ENCODE measurements around the gene PKNOX2.

The PKNOX2 gene

DNA sequence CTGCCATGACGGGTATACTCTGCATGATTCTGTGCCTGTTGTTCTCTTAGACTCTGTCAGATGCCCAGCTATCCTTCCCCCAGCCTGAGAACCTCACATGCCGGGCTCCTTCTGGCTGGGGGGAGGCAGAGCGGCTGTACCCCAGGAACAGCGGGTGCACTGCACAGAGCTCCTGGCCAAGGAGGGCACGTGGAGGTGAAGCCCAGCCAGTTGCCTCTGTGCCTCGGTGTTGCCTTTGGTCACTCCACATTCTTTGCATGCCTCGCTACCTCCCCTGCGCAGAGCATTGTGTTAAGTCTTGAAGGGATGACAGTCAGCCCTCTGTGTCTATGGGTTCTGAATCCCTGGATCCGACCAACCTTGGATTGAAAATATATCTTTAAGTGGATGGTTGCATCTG lies 253.8 kb downstream of the PKNOX2 start:
- no peak for DNase-seq

DNA sequence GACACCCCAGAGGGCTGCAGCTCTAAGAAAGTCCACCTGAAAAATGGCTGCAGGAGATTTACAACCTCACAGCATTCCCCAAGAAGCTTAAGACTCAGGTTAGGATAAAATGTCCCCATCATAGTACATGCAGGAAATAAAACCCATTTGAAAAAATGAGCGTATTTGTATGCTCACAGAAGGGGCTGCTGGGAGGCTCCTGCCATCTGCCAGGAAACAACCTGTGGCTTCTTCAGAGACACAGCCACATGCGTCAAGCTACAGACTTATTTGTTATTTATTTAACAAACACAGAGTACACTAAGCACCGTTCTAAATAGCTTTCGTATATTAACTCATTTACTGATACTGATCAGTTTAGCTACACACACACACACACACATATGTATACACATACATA lies 258.1 kb downstream of the PKNOX2 start:
- no peak for DNase-seq

DNA sequence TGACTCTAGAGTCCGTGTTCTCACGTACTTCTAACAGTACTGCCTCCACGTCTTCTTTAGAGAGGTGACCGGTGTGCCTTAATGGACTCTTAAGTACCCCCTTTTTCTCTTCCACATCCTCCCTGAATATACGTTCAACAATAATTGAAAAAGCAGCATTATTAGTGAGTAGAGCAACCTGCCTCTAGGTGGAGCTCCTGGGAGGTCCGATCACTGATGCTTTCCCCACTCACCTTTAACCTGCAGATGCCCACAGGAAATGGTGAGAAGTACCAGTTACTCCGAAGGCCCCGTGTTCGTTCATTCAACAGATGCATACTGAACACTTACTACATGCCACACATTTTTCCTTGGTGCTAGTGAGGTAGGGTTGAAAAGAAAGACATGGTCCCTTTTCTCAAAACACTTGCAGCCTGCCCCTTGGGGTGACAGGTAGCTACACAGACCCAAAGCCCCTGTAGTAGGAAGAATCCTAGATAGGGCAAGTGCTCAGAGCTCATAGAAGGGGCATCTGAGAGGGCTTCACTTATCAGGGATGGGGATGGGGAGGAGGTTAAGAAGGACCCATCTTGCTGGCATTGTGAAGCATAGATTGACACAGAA lies 258.8 kb downstream of the PKNOX2 start:
- DNase-seq: no peak

DNA sequence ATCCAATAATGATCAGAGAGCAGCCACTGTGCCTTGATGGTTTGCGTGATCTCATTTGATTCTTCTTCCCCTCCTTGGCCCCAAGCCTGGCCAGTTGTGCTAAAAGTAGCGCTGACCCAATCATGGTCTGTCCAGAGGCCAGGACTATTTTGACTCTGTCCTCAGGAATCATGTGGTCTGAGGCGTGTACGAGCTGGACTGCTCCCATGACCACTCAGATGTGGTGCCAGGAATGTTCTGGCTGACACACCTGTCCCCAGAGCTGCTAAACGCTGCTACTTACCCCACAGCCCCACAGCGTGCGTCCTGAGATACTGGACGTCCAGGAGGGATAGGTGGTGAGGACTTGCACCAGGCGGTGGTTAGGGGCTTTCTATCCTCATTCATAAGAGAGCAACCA lies 261.1 kb downstream of the PKNOX2 start:
- no peak for DNase-seq

DNA sequence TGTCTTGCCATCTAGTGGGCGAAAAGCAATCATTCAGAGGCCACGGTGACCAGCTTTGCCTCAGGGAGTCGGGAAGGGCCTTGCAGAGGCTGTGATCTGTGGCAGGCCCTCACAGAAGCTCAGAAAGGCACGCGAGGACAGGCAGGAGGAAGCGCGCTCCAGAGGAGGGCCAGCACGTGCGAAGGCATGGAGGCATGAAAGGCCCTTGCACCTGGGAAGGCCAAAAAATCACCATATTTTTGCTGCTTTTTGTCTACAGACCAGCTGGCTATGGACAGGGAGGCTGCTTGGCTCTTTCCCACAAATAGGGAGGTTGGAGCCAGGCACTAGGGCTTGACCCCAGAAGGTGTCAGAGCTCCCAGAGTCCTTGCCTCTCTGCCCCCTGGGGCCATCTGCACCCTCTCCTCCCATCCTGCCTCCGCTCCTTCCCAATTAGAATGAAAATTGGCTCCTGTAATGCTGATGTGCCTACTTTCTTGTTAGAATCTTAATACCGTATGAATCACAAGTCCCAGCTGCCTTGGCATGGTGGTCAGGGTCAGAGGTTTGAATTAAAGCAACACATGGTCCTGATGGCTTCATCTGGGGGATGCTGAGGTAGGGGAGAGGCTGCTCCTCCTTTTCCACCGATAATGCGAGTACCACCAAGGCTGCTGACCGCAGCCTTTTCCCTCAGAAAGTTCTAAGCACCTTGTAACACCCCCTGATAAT lies 262.4 kb downstream of the PKNOX2 start:
- DNase-seq: no peak

DNA sequence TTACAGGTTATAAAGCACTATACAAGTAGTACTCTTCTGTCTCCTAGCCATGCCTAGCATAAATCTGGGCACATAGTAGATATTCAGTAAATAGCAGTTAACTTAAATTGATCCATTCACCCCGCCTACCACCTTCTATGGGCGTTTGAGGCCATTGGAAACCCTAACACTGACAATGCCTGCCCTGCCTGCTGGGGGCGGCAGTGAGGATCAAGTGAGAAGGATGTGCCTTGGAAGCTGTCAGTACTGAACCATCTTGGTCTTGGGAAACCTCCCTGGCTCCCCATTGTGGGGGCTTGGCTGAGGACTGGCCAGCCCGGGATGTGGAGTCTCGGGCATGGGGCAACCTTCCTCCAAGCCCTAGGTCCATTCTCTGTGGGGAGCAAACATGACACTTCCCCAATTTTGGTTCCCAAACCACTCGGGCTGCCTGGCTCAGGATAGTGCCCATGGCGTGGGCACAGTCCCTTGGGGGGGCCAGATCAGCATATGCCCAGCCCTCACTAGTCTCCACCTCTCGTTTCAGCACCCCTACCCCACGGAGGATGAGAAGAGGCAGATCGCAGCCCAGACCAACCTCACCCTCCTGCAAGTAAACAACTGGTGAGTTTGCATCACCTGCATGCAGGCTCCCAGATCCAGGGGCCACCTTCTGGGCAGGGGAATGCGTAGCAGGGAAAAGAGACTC lies 264.1 kb downstream of the PKNOX2 start:
- no peak for DNase-seq

DNA sequence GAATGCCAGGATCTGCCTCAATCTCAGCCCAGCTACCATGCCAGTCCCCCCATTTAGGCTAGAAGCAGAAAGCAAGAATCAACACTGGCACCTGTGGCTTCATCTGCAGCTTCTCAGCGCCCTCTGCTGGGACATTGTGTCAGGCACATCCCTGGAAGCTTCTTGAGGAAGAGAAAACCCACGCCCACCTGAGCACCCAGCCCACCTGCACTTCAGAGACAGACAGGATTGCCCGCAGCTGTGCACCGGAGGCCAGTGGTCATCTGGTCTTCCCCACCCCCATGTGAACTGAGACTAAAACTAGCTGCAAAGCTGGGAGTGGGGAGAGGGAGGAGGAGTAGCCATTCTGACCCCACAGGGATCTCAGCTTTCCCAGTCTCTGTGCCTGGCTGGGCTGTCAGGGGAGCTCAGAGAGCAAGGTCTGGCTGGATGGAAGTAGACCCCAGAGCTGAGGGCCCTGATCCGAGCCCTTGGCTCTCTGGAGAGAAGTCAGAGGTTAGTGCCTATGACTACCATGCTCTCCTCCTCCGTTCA lies 264.7 kb downstream of the PKNOX2 start:
- no peak for DNase-seq

DNA sequence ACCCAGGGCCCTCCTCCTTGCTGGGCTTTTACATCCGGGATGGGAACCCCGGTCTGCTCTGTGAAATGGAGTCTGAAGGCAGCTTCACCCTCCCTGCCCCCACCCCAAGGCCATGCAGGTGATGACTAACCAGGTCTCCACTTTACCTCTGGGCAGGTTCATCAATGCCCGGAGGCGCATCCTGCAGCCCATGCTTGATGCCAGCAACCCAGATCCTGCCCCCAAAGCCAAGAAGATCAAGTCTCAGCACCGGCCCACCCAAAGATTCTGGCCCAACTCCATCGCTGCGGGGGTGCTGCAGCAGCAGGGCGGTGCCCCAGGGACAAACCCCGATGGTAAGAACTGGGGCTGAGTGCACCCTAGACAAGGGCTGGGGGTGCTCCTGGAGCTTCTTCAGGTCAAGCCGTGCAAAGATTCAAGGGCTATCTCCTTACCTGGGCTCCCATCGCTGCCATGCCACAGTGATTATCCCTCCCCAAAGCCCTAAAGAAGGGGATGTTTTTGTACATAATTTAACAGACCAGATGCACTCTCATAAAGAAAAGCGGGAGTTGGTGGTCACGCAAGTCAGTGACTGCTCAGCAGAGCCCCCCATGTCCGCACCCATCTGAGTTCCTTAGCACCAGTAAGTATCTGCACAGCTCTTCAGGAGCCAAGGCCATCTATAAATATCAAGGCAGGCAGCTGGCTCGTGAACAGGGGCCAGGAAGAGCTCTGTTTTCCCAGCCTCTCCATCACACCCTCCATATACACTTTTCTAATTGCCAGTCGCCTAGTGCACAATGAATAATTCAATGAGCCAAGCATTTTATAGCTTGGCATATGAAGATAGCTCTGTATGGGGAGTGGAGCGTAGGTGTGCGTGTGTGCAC lies 265.5 kb downstream of the PKNOX2 start:
- no peak for DNase-seq

DNA sequence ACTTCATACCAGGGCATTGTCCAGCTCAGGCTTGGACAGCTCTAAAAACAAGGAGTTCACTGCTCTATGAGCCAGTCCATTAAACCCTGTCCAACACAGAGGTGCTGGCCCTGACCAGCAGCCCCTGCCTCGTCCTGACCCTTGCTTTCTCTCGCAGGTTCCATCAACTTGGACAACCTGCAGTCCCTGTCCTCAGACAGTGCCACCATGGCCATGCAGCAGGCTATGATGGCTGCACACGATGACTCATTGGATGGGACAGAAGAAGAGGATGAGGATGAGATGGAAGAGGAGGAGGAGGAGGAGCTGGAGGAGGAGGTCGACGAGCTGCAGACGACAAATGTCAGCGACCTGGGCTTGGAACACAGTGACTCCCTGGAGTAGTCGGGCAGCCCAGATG lies 266.5 kb downstream of the PKNOX2 start:
- no peak for DNase-seq

DNA sequence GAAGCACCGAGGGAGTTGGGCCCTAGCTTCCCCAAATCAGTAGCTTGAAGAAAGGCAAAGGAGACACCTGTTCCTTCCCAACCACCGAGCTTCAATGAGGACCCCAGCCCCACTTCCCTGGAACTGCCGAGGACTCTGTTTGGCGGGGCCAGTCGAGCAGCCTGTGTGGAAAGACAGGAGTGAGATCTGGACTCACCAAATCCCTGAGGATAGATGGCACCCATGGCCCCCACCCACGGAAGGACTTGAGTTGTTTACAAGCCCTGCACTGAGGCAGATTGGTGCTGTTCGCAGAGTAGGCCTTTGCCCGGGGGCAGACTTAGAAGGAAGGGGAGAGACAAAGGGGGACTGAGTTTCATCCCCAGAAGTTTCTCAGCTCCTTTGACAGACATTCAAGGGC lies 266.9 kb downstream of the PKNOX2 start:
- no peak for DNase-seq

DNA sequence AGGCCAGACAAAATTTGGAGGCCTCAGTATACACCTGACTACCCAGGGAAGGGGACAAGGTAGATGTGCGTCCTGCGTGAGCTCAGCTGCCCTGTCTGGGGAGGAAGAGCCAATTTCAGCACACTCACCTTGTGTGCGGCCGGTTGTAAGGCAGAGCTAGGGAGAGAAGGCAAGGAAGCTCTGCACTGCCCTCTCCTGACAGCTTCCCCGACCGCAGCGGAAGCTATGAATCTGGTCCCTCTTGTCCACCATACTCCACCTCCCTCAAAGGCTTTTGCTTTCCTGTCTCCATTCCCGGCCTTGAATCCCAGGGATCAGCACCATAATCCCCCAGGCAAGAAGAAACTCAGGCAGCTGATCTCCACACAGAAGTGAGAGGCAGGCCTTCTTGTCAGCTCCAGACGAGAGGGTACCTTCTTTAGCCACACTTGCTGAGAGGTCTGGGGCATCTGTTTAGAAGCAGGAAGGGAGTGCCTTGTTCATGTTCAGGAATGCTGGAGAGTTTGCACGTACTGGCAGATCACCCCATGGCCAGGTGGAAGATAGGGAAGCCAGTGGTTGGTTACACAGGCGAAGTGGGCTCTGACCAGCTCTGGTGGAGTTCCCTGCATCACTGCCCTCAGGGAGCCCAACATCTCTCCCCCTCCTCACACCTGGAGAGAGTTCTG lies 269.0 kb downstream of the PKNOX2 start:
- no peak for DNase-seq

DNA sequence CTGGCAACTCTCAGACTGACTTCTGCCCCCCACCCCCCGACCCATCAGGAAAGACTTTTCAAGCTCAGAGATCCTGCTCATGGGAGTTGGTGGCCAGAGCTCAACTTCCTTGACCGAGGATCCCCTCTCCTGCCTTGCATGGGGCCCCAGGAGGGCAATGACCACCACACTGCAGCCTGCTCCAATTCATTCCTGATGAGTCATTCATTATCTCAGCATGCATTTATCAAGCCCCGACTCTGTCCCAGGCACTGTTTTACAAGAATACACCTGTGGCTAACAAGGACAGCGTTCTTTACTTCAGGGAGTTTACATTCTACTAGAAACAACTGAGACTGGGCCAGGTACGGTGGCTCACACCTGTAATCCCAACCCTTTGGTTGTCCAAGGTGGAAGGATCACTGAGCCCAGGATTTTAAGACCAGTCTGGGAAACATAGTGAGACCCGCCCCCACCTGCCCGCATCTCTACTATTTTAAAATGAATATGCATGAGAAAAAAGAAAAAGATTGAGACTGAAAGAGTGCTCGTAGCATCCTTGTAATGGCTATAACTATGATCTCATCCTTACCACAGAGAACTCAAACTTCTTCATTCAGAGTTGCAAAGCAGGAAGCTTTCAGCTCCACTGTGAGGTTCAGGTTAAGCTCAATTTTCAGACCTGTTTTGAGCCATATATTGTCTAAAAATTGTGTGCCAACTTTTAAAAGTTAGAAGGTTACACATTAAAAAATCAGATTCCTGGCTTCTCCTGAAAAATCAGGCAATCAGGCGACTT lies 271.1 kb downstream of the PKNOX2 start:
- DNase-seq: no peak

DNA sequence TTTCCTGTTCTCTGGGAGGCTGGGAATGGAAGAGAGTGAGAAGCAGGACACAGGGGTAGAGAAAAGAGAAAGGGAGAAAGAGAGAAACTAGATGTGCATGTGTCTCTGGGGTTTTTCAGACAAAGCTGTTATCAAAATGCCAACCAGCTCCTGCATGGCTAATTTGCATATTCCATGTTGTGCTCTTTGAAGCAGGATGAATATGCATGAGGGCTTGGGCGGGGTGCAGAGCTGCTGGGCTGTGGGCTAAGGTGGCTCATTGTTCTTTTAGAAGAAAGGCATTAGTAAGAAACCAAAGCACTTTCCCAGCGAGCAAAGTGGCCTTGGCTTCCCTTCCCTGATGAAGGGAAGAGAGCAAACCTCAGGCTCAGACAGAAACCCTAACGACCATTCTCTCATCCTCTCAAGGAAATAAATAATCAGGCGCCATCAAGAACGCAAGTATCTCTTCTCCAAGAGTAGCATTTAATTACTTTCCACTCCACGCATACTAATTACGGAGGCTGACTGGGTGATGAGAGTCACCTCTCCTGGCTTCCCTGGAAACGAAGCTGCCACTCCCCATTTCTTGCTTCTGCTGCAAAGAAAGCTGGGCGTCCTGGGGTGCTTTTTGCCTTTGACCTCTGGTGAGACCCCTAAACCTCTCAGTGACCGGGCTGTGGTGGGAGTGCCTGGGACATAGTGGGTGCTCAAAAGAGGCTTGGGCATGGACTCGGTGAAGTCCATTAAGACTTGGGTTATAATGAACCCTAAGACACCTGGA lies 277.3 kb downstream of the PKNOX2 start:
- DNase-seq: no peak

DNA sequence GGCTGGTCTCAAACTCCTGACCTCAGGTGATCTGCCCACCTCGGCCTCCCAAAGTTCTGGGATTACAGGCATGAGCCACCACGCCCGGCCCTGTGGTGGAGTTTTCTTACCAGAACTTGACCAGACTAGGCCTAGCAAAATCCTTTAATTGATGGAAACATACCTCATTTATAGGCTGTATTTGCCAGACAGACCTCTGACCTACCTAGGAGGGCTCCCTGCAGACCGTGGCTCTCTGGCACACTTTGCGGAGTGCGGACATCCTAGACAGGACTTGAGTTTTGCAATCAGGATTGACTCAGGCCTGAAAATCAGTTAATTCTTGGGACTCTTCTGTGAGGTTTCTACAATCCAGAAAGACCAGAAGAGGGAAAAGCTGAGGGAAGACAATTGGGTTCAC lies 278.4 kb downstream of the PKNOX2 start:
- no peak for DNase-seq

DNA sequence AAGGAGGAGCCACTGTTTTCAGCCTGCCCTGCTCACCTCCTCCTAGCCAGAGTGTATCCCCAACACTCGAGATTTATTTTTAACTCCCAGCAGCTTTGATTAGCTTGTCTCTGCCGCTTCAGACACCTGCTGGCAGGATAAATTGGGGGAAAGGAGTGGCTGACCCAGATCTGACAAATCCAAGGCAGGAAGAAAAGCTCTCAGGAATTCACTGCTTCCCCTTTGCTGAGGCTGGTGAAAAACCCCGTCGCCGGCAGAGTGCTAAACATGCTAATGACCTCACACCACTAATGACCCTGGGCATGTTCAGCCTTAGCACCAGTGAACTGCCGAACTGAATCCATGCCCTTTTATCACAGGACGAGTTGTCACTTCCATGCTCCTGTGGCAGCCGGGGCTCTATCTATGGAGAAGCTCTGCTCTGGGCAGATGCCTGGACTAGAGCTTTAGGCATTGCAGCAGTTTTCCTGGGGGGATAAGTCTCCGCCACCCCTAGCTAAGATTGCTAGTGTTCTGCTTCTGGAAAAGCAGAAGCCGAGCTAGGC lies 279.3 kb downstream of the PKNOX2 start:
- DNase-seq: no peak

DNA sequence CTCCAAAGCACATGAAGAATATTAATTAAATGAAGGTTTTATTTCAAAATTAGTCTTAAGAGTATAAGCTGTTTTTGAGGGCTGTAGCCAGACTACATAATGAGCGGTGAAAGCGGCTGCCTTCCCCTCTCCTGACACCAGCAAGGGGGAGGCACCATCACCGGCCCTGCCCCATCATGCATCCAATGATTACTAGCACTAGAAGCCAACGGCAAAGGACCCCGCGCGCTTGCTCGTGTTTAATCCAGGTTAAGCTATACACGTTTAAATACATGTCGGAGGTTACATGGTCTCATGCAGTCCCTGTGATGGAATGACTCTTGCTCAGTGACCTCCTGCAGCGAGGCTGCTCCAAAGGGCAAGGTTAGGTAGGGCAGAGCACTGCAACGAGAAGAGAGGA lies 281.2 kb downstream of the PKNOX2 start:
- DNase-seq: no peak

DNA sequence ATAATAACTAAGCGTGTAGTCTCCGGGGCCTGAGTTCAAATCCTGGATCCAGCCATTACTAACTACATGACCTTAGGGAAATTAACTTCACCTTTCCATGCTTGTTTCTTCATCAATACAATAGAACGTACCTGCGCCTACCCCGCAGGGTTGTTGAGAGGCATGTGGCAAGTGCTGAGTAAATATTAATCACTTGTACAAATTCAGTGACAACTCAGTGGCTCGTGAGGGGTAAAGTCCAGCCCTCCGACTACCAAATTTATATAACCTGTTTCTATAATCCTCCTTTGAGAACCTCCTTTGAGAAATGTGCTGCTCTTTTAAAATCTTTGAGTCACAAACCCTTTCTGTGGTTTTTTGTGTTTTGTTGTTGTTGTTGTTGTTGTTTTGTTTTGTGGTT lies 281.7 kb downstream of the PKNOX2 start:
- no peak for DNase-seq

DNA sequence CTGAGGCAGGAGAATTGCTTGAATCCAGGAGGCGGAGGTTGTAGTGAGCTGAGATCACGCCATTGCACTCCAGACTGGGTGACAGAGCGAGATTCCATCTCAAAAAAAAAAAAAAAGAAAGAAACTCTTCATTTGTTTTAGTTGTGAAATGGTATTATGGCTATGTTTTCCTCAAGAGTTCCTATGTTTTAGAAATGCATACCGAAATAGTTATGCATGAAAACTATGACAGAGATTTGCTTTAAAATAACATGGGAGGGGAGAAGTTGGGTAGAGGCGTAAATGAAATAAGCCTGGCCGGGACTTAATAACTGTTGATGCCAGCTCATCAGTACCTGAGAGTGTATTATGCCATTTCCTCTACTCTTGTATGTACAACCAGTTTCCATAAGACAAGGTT lies 283.2 kb downstream of the PKNOX2 start:
- DNase-seq: no peak

DNA sequence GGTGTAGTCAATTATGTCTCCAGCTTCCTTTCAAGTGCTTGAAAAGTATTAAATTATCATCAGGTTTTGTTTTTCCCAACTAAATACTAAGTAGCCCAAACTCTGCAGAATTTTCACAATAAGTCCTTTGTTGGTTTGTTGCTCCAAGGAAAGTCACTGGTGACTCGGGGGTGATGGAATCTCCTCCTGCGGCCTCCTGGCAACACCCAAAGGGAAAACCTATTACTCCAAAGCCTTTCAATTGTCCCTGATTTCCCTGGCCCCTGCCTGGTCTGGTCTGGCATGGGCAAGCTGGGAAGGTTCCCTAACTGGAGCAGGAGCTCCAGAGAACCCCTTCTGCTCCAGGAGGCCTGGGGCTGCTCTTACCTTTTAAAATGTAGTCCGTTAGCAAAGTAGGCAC lies 283.6 kb downstream of the PKNOX2 start:
- no peak for DNase-seq

DNA sequence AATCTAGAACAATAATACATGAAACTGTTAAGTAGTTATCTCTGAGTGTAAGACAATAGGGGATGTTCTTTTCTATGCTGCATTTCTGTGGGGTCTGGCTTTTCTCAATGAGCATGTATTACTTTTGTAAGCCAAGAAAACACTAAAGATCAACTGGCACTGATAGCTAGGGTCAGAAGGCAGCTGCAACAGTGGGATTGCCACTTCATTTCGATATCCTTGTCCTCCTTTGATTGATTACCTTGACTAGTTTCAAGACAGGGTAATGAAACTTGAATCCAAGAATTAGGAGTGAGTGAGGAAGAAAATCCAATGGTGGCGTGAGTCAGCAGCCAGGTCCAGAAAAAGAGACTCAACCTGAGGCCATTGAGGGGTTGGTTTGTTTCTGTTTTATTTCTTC lies 285.0 kb downstream of the PKNOX2 start:
- DNase-seq: no peak

All from central memory CD4-positive, alpha-beta T cell (primary cell).